Hepatocyte (in vitro differentiated cells): Measurements from ENCODE around the gene HES1. TPM values are rescaled to one million over a fixed set of nuclear protein-coding genes. Genes with fewer than 3 reads are reported as not detected.

Source experiments
- DNase-seq: peaks from one replicate; pipeline ENCODE4 v3.0.0-alpha.2; 2016; ENCODE audit warnings: low spot score
- H2AFZ ChIP-seq: fragments of 200-600 bp; sonication (generic); 2 replicates; pipeline ENCODE4 v1.6.0; 2016; ENCODE audit warnings: antibody characterized with exemption, mild to moderate bottlenecking
- H3K27ac ChIP-seq: fragments of 200-600 bp; sonication (generic); 2 replicates; pipeline ENCODE4 v1.5.1; 2016; ENCODE audit warnings: mild to moderate bottlenecking
- H3K27me3 ChIP-seq: fragments of 200-600 bp; sonication (generic); 2 replicates; pipeline ENCODE4 v1.6.1; 2016
- H3K36me3 ChIP-seq: fragments of 200-600 bp; sonication (generic); replicated peaks from 2 replicates; pipeline ENCODE4 v1.5.1; 2016; ENCODE audit warnings: low read depth; ENCODE audit not compliant: insufficient read depth
- H3K4me1 ChIP-seq: fragments of 200-600 bp; sonication (generic); 2 replicates; pipeline ENCODE4 v1.5.1; 2016; ENCODE audit warnings: mild to moderate bottlenecking, moderate library complexity; ENCODE audit not compliant: insufficient read depth
- H3K4me2 ChIP-seq: fragments of 200-600 bp; sonication (generic); 2 replicates; pipeline ENCODE4 v1.6.0; 2016
- H3K4me3 ChIP-seq: fragments of 200-600 bp; sonication (generic); 2 replicates; pipeline ENCODE4 v1.5.1; 2016; ENCODE audit warnings: mild to moderate bottlenecking
- H3K79me2 ChIP-seq: fragments of 200-600 bp; sonication (generic); 2 replicates; pipeline ENCODE4 v1.6.0; 2017; ENCODE audit warnings: mild to moderate bottlenecking
- H3K9me2 ChIP-seq: fragments of 200-600 bp; sonication (generic); replicated peaks from 2 replicates; pipeline ENCODE4 v1.6.0; 2017; ENCODE audit warnings: mild to moderate bottlenecking; ENCODE audit not compliant: insufficient read depth
- H3K9me3 ChIP-seq: fragments of 200-600 bp; sonication (generic); 2 replicates; pipeline ENCODE4 v1.5.1; 2016; ENCODE audit warnings: low read depth, mild to moderate bottlenecking
- H4K20me1 ChIP-seq: fragments of 200-600 bp; sonication (generic); 2 replicates; pipeline ENCODE4 v1.6.0; 2016; ENCODE audit warnings: mild to moderate bottlenecking; ENCODE audit not compliant: insufficient read depth, poor library complexity, severe bottlenecking
- EZH2 ChIP-seq: fragments of 200-600 bp; sonication (generic); IDR thresholded peaks from 2 replicates; pipeline ENCODE4 v1.6.1; 2016; ENCODE audit warnings: antibody characterized with exemption, mild to moderate bottlenecking, borderline replicate concordance
- EZH2phosphoT487 ChIP-seq: fragments of 200-600 bp; sonication (generic); IDR thresholded peaks from one replicate; pipeline ENCODE4 v1.6.1; 2018; ENCODE audit warnings: antibody characterized with exemption, mild to moderate bottlenecking, low read depth, moderate library complexity; ENCODE audit not compliant: unreplicated experiment, severe bottlenecking
- WGBS: methylation state at CpG from one replicate; pipeline ENCODE4 v1.1.6; 2016; ENCODE audit warnings: low lambda C conversion rate; ENCODE audit errors: missing lambda C conversion rate; 5-methylcytosine and 5-hydroxymethylcytosine counted together
- polyA plus RNA-seq: library from polyadenylated mRNA; unstranded; fragments of >200 nt; fragmentation: Nextera tagmentation; extraction: Ambion mirVana; gene quantifications from 2 replicates; pipeline ENCODE4 v1.2.1, GENCODE V29; 2016
- total RNA-seq: library from RNA; depleted of rRNA; stranded (reverse); fragments of >200 nt; gene quantifications from 2 replicates; pipeline ENCODE4 v1.2.3, GENCODE V29; 2014
- TF ChIP-seq, protein P1 (sequence below): fragments of 200-600 bp; sonication (generic); IDR thresholded peaks from 2 replicates; pipeline ENCODE4 v1.5.1; 2016; ENCODE audit warnings: antibody characterized with exemption, mild to moderate bottlenecking; ENCODE audit not compliant: poor library complexity

Gene HES1
- total and polyA plus RNA-seq, 2 experiments from 2014 or later, result 131 to 136 TPM

DNA sequence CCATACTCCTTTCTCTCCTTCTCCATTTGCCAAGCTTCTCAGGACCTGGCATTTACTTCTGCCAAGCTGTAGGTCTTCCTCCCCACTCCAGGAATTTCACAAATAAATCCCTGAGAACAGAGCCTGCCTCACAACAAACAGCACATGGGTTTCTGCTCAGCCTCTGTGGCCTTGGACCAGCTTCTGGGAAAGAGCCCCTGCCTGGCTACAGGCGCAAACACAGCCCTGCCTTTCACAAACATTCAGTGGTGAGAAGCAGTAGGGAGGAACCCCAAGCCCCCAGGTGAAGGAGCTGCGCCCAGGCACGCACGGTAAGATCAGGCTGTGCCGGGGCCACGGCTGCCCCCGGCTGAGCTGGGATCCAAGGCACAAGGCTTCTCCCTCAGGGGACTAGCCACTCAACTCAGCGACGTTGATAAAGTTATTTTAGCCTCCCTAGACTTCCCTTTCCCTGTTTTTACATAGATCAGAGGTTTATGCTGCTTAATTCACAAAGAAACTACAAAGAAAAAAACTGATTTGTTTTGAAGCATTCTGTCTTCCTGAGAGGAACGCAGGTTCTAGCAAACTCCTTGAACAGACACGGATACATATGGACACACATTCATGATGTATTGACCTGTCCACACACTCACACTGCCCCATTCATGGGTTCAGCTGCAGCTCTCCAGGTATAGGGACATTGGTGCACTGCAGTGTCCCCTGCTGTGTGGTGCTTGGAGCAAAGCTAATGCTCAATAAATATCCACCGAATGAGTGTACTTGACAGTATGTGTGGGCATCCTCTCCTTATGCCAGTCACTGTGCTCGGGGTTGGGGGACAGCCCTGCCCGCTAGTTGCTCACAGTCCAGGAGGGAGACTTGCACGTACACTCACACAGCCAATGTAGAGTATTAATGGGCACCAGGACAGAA is 25.4 kb downstream of the HES1 start:
- no peak overlapping the region for H2AFZ ChIP-seq
- 48% methylated on average over 15 of the region's 15 CpGs for WGBS
- no peaks in the 10 kb centered on the region for H3K36me3 ChIP-seq
- H3K27me3 ChIP-seq, result no peaks in the 10 kb centered on the region
- DNase-seq, result peak; percentile 72
- no peaks in the 10 kb centered on the region for H3K9me2 ChIP-seq
- H3K9me3 ChIP-seq, result no peaks in the 10 kb centered on the region
- peaks cover 55% of the 10 kb centered on the region for H3K4me1 ChIP-seq
- peak overlapping the region; percentile 91 for H3K27ac ChIP-seq
- H3K4me2 ChIP-seq, result peak overlapping the region; percentile 54
- TF ChIP-seq, protein P1, sequence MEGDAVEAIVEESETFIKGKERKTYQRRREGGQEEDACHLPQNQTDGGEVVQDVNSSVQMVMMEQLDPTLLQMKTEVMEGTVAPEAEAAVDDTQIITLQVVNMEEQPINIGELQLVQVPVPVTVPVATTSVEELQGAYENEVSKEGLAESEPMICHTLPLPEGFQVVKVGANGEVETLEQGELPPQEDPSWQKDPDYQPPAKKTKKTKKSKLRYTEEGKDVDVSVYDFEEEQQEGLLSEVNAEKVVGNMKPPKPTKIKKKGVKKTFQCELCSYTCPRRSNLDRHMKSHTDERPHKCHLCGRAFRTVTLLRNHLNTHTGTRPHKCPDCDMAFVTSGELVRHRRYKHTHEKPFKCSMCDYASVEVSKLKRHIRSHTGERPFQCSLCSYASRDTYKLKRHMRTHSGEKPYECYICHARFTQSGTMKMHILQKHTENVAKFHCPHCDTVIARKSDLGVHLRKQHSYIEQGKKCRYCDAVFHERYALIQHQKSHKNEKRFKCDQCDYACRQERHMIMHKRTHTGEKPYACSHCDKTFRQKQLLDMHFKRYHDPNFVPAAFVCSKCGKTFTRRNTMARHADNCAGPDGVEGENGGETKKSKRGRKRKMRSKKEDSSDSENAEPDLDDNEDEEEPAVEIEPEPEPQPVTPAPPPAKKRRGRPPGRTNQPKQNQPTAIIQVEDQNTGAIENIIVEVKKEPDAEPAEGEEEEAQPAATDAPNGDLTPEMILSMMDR, result no peak
- H4K20me1 ChIP-seq, result no peaks in the 10 kb centered on the region
- no peak overlapping the region for H3K4me3 ChIP-seq
- H3K79me2 ChIP-seq, result no peaks in the 10 kb centered on the region

DNA sequence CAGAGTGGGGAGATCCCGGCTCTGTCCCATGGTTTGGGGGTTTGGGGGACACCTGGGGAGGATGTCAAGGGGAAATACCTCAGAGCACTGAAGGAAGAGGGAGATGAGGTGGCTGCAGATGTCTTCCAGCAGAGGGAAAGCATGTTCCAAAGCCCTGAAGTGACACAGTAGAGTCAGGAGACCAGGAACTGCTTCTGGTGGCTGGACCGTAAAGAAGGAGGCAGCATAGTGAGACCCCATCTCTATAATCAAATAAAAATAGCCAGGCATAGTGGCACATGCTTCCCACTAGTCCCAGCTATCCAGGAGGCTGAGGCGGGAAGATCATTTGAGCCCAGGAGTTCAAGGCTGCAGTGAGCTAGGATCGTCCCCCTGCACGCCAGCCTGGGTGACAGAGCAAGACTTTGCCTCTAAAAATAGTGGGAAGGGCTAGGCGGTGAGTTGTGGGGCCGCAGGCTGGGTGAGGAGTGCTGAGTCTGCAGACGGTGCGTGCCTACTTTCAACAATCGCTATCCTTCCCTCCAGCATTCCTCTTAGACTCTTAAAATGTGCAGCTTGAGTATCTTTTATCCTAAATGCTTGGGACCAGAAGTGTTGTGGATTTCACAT is 26.2 kb downstream of the HES1 start:
- H3K27ac ChIP-seq, result peak overlapping the region; percentile 91
- no peaks in the 10 kb centered on the region for H3K27me3 ChIP-seq
- H3K9me2 ChIP-seq, result no peaks in the 10 kb centered on the region
- no peaks in the 10 kb centered on the region for H3K36me3 ChIP-seq
- no peak overlapping the region for H3K4me3 ChIP-seq
- no peaks in the 10 kb centered on the region for H3K79me2 ChIP-seq
- H2AFZ ChIP-seq, result no peak overlapping the region
- peak; percentile 50 for DNase-seq
- TF ChIP-seq EZH2phosphoT487 (no peak), EZH2 (no peak)
- TF ChIP-seq, protein P1, result no peak
- peaks cover 59% of the 10 kb centered on the region for H3K4me1 ChIP-seq
- H3K4me2 ChIP-seq, result peak overlapping the region; percentile 54
- WGBS, result 46% methylated on average over 10 of the region's 10 CpGs
- H4K20me1 ChIP-seq, result no peaks in the 10 kb centered on the region
- H3K9me3 ChIP-seq, result no peaks in the 10 kb centered on the region

DNA sequence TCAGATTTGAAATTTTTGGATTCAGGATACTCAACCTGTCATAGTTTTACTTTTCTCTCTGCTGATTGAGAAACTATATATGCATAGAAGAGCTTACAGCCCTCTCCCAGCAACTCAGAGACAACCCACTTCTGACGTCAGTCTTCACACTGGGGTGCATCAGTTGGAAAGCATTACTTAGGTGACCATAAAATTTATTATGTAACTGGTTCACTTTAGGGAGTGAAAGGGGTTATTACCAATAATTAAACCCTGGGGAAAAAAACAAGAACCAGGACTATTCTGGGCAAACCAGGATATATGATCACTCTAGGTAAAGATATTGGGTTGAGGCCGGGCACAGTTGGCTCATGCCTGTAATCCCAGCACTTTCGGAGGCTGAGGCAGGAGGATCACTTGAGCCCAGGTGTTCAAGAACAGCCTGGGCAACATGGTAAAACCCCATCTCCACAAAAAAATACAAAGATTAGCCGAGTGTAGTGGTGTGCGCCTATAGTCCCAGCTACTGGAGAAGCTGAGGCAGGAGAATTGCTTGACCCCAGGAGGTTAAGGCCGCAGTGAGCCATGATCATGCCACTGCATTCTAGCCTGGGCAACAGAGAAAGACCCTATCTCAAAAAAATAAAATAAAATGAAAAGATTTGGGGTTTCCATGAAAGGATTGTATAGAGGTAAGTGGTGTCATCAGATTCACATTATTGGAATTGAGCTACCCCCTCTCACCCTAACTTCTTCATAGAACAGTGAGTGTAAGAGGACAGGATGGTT is 27.1 kb downstream of the HES1 start:
- Histone ChIP-seq H2AFZ (no peak overlapping the region), H3K4me1 (peaks cover 59% of the 10 kb centered on the region), H3K79me2 (no peaks in the 10 kb centered on the region), H4K20me1 (no peaks in the 10 kb centered on the region), H3K9me2 (no peaks in the 10 kb centered on the region), H3K4me3 (no peak overlapping the region), H3K36me3 (no peaks in the 10 kb centered on the region), H3K4me2 (peak overlapping the region; percentile 54), H3K27me3 (no peaks in the 10 kb centered on the region), H3K27ac (peak overlapping the region; percentile 91), H3K9me3 (no peaks in the 10 kb centered on the region)
- 82% methylated on average over 6 of the region's 6 CpGs for WGBS
- TF ChIP-seq, protein P1, result no peak
- TF ChIP-seq EZH2phosphoT487, result no peak
- no peak for TF ChIP-seq EZH2
- no peak for DNase-seq
